Endometrial microvascular endothelial cells (primary cell): ENCODE data around the gene HEATR5B. TPM values are rescaled to one million over a fixed set of nuclear protein-coding genes. Genes with fewer than 3 reads are reported as not detected.

Experiments used
- in situ Hi-C: cut with HindIII; loops from 2 replicates; pipeline ENCODE4 v1.10.0; 2017; ENCODE audit warnings: low sequenced_read_pairs, low pct_unique_long_range_greater_than_20kb; ENCODE audit errors: inconsistent ontology term
- total RNA-seq: library from RNA; depleted of rRNA; stranded (reverse); fragments of >200 nt; gene quantifications from one replicate; pipeline ENCODE4 v1.2.3, GENCODE V29; 2015; ENCODE audit errors: inconsistent ontology term

Gene HEATR5B
- total RNA-seq, result 18.4 TPM

DNA sequence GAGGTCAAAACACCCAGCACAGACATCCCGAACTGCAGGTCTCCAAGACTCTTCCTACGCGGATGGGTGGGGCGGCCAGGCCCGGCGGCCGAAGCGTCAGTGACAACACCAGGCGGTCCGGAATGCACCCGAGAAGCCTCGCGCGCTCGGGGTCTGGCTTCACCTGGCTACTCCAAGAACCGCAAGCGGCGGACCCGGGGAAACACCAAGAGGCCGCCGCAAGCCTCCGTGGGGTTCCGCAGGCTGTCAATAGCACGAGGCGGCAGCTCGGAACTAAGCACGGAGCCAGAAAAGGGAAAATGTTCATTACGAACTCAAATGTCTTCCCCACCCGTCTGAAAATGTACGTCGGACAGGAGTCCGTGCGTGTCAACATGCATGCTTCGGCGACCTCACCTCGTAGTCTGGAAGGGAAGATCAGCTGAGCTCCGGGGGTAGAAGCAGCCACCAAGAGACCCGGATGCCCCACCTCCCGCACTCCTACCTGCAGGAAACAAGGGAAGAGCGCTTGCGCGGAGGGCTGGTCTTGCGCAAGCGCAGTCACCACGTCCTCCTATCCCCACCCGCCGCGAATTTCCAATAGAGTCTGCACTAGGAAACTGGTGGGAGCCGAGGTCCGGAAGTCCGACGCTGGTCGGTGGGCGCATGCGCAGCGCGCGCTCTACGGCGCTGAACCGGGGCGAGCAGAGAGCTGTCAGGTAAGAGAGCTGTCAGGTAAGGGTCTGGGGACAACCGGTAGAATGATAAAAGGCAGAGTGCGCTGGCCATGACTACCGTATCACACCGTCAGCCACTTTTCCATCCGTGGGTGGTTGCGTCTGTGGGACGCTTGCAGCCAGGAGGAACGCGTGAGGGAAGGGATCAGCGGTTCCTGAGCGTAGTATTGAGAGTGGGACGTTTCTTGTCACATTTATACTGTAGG is at the start of gene HEATR5B, which contains the start of gene GPATCH11:
HEATR5B (minus strand) TSS at position 500 of the 922 bp plus-strand sequence. CDS start 958 bp downstream, outside the sequence.
GPATCH11 (plus strand) TSS at position 646 of the 922 bp plus-strand sequence. CDS start 3,864 bp downstream, outside the sequence.
- in situ Hi-C loops, result no loop called here

DNA sequence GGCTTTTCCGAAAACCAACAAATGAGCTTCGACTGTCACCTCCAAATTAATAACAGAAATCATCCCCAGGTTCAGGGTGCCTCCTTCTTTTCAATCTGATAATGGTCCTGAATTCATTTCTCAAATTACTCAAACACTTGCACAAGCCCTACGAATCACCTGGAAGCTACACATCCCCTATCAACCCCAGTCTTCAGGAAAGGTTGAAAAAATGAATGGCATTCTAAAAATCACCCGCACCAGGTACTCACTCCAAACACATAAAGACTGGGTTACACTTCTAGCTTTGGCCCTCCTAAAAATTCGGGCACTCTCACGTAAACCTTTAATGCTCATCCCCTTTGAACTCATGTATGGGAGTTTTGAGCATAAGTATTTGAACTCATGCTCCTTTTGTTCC is 48.7 kb upstream of the HEATR5B start:
- in situ Hi-C loops, result no loop called here

DNA sequence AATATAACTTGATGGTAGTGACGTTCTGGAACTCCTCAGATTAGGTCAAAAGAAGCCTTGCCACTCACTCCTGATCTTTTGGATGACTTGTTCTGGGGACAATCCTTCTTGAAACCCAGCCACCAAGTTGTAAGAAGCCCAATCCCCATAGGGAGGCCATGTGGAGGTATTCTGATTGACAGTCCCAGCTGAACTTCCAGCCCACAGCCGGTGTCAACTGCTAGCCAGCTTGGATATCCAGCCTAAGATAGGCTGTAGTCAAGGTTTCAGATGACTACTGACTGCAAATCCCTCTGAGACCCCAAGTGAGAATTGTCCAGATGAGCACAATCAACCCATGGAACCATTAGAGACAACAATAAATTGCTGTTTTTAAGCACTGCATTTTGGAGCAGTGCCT is 41.2 kb upstream of the HEATR5B start:
- in situ Hi-C loops, result no loop called here

DNA sequence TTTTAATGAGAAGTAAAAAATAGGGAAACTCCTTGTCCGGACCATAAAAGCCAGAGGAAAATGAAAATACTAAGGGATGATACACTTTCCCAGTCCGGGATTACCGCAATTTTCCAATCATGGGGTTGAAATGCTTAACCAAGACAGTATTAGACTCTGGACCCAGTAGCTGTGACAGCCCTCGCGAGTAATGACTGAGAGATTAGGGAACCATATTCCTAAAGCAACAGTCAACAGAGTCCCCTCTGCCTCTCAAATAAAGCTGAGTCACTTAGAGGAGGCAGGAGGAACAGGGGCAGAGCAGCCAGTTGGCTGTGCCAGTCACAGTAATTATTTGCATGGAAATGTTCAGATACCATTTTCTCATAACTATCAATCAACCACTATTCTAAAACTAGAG is 35.0 kb upstream of the HEATR5B start:
- in situ Hi-C loops, result no loop called here

- in situ Hi-C loops, result no loop called here
Measured at GRCh38 chr2:37117566-37117965, 33.4 kb upstream of the HEATR5B start.

- in situ Hi-C loops, result no loop called here
Measured at GRCh38 chr2:37111958-37112357, 27.8 kb upstream of the HEATR5B start.

DNA sequence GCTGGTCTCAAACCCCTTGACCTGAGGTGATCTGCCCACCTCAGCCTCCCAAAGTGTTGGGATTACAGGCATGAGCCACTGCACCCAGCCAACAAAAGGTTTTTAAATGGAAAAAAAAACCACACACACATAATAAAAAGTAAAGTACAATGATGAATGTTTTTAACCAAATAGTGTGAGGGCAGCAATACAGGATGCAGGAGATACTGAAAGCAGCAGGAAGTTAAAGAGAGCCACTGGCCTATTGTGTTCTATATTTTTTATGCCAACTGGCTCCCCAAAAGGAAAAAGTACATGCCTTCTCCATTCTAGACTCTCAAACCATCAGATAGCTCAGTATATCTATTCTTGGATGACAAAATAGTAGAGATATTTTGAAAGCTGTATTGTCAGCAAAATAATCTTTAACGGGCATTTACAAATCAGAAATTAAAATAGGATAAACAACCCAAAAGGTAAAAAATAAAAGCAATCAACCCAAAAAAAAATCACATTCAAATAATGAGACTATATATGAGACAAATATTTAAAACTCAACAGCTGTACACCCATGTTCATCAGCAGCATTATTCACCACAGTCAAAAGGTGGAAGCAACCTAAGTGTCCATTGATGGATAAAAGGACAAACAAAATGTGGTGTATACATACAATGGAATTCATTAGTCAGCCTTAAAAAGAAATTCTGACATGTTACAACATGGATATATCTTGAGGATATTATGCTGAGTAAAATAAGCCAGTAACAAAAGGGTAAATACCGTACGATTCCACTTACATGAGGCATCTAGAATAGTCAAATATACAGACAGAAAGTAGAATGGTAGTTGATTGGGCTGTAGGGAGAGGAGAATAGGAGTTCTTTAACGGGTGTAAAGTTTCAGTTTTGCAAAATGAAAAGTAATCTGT is 26.4 kb upstream of the HEATR5B start:
- in situ Hi-C loops, result no loop called here

GRCh38 chr2:37109523-37109922 is 25.4 kb upstream of the HEATR5B start:
- in situ Hi-C loops, result no loop called here

GRCh38 chr2:37105150-37105549 is 21.0 kb upstream of the HEATR5B start:
- in situ Hi-C loops, result no loop called here

DNA sequence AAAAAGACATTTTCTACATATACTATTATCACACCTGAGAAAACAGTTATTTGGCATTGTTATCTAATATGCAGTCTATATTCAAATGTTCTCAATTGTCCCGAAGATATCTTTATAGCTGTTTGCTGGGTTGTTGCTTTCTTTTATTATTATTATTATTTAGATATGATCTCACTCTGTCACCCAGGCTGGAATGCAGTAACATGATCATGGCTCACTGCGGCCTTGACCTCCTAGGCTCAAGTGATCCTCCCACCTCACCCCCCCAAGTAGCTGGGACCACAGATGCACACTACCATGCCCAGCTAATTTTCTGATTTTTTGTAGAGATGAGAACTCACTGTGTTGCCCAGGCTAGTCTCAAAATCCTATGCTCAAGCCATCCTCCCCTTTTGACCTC is 20.0 kb upstream of the HEATR5B start:
- in situ Hi-C loops, result no loop called here

DNA sequence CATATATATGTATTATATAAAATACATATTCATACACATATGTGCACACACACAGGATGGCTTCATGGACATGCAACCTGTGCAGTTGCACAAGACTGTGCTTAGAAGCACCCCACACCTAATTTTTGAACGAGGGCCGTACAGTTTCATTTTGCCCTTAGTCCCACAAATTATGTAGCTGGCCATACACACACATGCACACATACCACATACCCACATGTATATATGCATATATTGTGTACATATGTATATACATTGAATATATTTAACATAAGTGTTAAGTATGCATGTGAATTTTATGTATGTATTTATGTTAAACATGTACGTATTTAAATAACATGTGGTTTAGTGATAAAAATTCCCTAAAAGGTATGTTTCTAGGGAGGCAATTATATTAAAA is 18.4 kb upstream of the HEATR5B start:
- in situ Hi-C loops, result no loop called here

GRCh38 chr2:37100054-37100453 is 15.9 kb upstream of the HEATR5B start:
- in situ Hi-C loops, result no loop called here

- in situ Hi-C loops, result no loop called here
Measured at GRCh38 chr2:37098416-37099118, 14.4 kb upstream of the HEATR5B start.

DNA sequence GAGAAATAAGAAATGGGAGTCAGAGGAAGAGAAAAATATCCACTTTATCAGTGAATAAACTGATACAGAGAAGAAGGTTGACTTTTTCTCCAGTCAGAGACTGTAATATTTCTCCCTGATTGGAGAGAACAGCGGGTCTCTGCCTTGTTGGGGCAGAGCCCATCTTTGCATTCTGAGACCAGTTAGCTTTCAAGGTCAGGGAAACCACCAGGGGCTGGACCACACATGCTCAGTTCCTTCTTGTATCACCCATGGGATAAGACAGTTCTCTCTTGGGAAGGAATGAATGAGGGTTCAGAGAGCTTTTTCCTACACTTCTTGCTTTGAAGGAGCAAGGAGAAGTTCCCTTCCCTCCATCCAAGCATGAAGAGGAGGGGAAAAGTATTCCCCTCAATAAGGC is 12.4 kb upstream of the HEATR5B start:
- in situ Hi-C loops, result no loop called here

- in situ Hi-C loops, result no loop called here
Measured at GRCh38 chr2:37091873-37092272, 7.7 kb upstream of the HEATR5B start.

- in situ Hi-C loops, result no loop called here
Measured at GRCh38 chr2:37090019-37090477, 5.9 kb upstream of the HEATR5B start.

- in situ Hi-C loops, result no loop called here
Measured at GRCh38 chr2:37085731-37086147, 1.6 kb upstream of the HEATR5B start.

DNA sequence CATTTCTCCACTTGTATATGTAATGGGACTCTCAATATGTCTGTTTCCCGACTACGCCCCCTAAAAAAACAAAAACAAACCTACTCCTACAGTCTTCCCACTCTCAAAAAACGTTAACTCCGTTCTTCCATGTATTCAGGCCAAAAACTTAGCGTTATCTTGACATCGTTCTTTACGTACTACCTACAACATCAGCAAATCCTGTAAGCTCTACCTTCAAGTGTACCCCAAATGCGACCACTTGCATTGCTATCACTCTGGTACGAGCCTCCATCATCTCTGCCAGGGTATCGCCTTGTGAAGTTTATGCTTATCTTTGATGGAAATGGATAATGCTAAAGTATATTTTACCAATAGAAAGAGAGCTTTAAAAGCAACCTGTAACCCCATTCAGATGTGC is 625 bp upstream of the HEATR5B start:
- in situ Hi-C loops, result no loop called here

GRCh38 chr2:37080689-37081088 is 3.5 kb downstream of the HEATR5B start:
- in situ Hi-C loops, result no loop called here
